Kidney tubule cell (primary cell): Measurements from ENCODE around the gene PAX9.
A peak's percentile ranks its signal among the peaks of the same experiment; 100 is the strongest.

Experiments
- DNase-seq: peaks from one replicate; pipeline ENCODE4 v3.0.0-alpha.2; 2018; ENCODE audit warnings: low spot score

PAX9 gene

GRCh38 chr14:36661506-36662257 is at the start of gene PAX9:
TSS of gene PAX9 (plus strand) at chr14:36661860. CDS start at chr14:36662090, 230 bp downstream.
- peak; percentile 92 for DNase-seq

GRCh38 chr14:36617824-36618223 is 43.8 kb upstream of the PAX9 start:
- DNase-seq, result no peak

- DNase-seq, result no peak
These were observed 43.0 kb upstream of the PAX9 start for GRCh38 chr14:36618641-36619040.

GRCh38 chr14:36619131-36619530 is 42.5 kb upstream of the PAX9 start:
- DNase-seq, result no peak

GRCh38 chr14:36619853-36620252 is 41.8 kb upstream of the PAX9 start:
- DNase-seq, result peak; percentile 12

- no peak for DNase-seq
These were observed 36.6 kb upstream of the PAX9 start for GRCh38 chr14:36625014-36625413.

GRCh38 chr14:36625436-36625835 is 36.2 kb upstream of the PAX9 start:
- no peak for DNase-seq

- DNase-seq, result no peak
These were observed 35.5 kb upstream of the PAX9 start for GRCh38 chr14:36626151-36626550.

GRCh38 chr14:36627981-36628380 is 33.7 kb upstream of the PAX9 start:
- no peak for DNase-seq

- no peak for DNase-seq
These were observed 28.1 kb upstream of the PAX9 start for GRCh38 chr14:36633580-36633979.

- DNase-seq, result no peak
These were observed 14.8 kb upstream of the PAX9 start for GRCh38 chr14:36646664-36647416.

- DNase-seq, result no peak
These were observed 14.2 kb upstream of the PAX9 start for GRCh38 chr14:36647417-36647823.

- DNase-seq, result peak; percentile 38
These were observed 13.6 kb upstream of the PAX9 start for GRCh38 chr14:36647824-36648753.

- no peak for DNase-seq
These were observed 11.6 kb upstream of the PAX9 start for GRCh38 chr14:36649872-36650650.

GRCh38 chr14:36652542-36653201 is 9.0 kb upstream of the PAX9 start:
- DNase-seq, result no peak

GRCh38 chr14:36653413-36653812 is 8.2 kb upstream of the PAX9 start:
- no peak for DNase-seq

- DNase-seq, result no peak
These were observed 7.5 kb upstream of the PAX9 start for GRCh38 chr14:36653962-36654793.

GRCh38 chr14:36654794-36655381 is 6.8 kb upstream of the PAX9 start:
- no peak for DNase-seq

- no peak for DNase-seq
These were observed 6.1 kb upstream of the PAX9 start for GRCh38 chr14:36655571-36655962.
